Superior temporal gyrus (tissue), 1 donor: ENCODE data around the gene CDH7.

ENCODE experiments used
- DNase-seq: peaks from one replicate; pipeline ENCODE4 v3.0.0-alpha.2; 2016; ENCODE audit errors: extremely low spot score

The CDH7 gene

DNA sequence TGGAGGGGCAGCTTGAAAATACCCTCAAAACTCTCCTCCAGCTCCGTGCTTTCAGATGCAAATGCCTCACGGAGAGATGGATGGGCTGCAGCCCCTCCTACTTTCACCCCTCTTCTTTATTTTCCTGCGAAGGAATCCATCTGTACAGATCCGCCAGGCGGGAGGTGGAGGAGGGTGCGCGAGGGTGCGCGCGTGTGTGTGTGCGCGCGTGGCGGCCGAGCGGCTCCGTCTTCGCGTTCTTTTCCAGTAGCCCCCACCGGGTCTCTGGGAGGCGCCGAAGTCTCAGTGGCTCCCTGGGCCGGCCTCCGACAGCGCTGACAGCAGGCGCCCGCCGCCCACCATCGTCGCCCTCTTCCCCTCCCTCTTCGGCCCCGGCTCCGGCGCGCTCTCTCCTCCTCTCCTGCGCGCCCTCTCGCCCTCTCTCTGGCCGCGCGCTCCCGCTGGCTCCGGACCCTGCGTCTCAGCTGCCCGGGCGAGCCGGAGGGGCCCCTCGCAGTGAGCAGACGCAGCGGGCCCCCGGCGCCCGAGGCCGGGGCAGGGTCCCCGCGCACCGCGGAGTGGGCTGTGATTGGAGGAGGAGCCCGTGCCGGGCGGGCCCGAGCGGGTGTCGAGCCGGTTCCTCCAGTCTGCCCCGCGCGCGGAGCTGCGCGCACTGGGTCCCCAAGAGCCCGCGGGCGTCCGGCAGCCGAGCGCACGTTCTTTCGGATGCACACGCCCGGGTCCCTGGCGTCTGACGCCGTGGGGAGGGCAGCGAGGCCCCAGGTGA is at the start of gene CDH7:
Gene CDH7 (plus strand): TSS at position 624 of the 766 bp plus-strand sequence. CDS start 11,831 bp downstream, outside the sequence.
- DNase-seq = no peak

DNA sequence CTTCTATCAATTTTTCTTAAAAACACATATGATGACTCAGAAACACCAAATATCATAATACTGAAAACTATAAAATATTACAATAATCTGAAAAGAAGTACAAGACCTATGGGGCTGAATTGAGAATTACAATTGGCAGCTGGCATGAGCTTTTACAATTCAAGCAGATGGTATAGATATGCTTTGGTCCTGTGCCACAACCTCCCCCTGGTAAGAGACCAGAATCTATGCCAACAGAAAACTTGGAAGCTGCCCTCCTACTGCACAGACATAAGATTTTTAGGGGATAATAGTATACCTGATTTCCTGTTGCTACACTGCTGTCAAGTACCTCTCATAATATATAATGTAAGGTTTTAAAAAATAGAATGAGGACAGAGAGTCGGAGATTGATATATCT is 46.8 kb upstream of the CDH7 start:
- DNase-seq = no peak

DNA sequence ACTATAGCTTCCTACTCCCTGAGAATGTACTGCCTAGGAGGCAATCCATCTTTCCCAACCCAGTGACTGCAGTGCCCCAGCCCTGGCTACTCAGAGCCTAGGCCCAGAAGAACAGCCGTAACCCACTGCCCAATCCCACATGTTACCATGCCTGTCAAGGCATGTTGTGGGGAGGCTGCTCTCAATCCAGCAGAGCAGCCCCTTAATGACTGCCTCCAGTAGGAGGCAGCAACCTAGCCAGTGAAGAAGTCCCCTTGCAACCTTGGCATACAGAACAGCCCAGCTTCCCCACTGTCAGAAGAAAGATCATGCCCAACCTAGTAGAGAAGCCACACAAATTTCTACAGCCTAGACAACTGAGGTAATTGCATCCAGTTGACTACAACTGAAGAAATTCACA is 44.2 kb upstream of the CDH7 start:
- DNase-seq = no peak

DNA sequence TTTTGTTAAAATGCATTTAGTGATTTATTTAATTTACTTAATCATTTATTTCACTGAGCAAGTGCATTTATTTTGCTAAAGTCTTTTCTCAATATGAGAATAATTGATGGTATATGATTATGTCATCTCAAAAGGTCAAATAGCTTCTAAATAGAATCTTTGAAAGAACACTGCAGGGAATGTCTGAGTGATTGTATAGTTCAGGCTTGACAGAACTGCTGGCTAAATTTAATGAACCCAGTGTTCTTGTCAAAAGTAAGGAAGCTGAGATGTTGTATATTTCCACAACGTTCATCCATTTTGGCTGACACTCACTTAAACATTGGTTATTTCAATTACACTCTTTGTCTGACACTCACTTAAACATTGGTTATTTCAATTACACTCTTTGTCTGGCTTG is 39.3 kb upstream of the CDH7 start:
- no peak for DNase-seq

- DNase-seq = no peak
These were observed 29.2 kb upstream of the CDH7 start for GRCh38 chr18:65721619-65722018.

DNA sequence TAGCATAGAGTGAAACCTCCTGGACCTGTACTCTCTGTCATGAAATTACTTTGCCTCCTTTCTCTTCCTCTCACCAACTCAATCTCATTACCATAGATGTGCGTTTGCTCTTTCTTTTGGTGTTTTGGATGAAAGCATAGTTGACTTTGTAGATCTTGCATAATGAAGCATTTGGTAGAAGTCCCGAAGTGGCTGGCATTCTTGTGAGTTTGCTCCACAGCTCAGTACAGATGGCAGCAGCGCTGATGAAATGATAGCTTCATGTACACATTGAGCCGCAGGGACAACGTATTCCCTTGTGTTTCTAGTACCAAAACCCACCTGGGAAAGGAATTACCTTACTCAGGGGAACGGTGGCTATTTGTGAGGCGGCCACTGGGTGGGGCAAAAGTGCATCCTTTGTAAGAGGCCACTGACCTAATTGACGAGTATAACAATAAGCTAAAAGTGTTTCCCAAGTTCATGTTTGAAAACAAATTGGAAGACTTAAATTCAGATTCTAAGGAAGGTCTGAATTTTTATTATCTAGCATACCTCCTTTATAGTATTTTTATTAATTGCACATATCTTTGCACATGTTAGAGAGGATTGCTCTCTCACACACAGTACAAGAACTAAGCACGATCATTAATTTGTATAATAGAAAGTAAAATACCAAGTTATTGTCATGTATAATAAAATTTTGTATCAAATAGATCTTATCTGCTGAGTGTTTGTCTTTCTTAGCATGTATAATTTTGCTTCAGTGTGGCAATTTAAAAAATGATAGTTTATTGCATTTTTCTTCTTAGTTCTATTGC is 25.4 kb upstream of the CDH7 start:
- peak; percentile 46 for DNase-seq

DNA sequence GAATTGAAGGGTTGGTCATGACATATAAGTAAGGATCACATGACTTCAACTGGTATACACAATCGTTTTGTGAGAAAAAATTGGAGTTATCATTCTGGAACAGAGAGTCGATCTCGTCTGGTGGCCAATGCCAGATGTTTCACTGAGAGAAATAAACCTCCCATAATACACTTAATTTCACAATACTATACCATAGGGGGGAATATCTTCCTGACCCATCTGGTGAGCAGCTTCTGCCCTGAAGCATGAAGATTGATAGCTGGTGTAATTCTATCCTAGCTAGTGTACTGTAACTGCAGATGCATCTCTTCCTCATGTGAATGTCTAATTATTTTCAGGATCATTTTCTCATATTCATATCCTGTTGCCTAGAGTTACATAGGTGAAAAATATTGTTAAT is 15.7 kb upstream of the CDH7 start:
- DNase-seq = no peak

GRCh38 chr18:65737471-65737955 is 13.3 kb upstream of the CDH7 start:
- DNase-seq = no peak

DNA sequence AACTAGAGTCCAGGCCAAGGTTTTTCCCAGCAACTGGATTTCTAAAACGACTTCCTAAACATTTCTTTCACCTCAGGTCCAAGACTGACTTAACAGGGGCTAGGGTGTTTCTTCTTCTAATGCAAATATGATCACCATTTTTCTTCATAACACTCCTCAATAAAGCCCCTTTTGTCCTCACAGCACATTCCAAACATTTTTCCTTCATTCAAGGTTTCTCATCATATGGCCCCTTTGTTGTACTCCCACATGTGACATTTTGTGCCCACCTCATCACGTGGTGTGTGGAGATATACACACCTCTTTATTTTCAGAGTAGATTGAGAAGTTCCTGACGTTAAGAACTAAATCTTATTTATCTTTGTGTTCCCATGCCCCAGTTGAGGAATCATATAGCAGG is 3.9 kb upstream of the CDH7 start:
- DNase-seq = no peak

- no peak for DNase-seq
These were observed 2.5 kb upstream of the CDH7 start for GRCh38 chr18:65748321-65748720.

DNA sequence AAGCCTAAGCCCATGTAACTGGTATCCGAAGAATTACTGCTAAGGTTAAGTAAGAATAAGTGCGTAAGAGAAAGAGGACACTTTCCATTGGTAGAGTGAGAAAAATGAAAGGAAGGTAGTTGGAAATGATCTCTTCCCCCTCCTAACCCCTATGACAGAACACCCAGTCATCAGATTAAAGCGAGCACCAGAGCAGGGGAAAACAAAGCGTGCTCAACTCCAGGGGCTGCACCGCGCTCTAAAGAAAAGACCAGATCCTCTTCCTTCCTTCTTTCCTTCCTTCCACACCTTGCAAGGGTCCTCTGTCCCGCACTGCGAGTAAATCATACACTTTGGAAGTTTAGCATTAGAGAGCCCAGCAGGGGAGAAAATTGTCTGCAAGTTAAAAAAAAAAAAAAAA is 971 bp upstream of the CDH7 start:
- DNase-seq = no peak

- no peak for DNase-seq
These were observed 608 bp downstream of the CDH7 start for GRCh38 chr18:65751155-65752085.

DNA sequence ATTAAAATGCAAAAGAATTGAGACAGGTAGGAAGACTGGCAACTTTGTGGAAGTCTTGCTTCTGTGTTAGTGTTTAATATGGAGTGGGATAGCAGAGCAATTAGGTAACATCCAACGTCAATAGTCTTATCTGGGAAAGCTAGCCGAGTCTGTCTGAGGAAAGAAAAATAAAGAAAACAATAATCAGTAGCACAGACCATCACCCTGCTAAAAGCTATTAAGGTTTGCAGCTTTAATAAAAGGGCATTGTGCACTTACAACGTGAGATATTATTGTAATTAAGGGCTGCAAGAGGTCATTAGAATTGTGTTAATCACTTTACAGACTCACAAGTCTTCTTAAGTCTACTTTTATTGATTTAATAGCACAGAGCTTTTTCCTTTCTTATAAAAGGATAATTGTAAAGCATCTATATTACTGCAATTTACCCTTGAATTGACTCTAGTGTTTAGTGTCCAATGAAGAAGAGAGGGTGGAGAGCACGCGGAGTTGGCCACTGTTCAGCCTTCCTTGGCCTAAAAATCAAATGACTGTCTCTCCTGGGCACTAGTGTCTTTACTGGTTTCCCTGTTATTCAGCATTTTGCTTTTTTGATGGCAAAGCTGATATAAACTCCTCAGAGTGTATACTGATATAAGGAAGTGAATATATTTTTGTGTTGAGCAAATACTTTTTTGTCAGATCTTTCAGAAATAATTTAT is 2.0 kb downstream of the CDH7 start:
- no peak for DNase-seq

DNA sequence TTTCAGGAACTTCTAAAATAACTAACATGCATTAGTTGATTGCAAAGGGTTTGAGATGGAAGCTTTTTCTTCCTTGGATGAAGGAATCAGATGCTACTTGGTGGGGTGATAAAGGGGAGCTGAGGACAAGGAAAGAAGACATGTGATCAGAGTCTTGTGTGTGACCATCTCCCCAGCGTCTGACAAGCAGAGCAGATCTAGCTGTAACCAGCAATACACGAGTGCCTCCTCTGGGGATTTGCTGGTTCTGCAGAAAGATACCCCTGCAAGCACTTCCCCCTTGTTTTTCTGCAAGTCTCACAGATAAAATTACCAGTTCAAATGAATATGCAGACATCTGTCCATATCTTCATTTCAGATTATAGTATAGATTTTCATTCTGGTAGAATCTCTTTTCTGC is 2.7 kb downstream of the CDH7 start:
- DNase-seq = peak; percentile 80

- no peak for DNase-seq
These were observed 3.3 kb downstream of the CDH7 start for GRCh38 chr18:65754121-65754520.

- DNase-seq = no peak
These were observed 4.8 kb downstream of the CDH7 start for GRCh38 chr18:65755616-65756015.

- DNase-seq = no peak
These were observed 9.6 kb downstream of the CDH7 start for GRCh38 chr18:65760457-65760856.

- DNase-seq = no peak
These were observed 11.0 kb downstream of the CDH7 start for GRCh38 chr18:65761636-65762295.

DNA sequence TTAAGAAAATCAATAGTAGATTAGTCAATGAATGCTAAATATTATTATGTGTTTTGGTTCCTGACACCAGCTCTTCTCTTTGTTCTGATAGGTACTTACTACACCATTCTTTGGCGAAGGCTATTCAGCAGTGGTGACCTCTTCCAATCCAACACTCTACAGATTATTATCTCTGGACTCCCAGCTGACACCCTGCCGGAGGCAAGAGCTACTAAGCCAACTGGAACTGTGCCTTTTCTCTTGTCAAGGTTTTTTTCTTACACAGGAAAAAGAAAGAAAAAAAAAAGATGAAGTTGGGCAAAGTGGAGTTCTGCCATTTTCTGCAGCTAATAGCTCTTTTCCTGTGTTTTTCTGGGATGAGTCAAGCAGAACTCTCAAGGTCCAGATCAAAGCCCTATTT is 11.7 kb downstream of the CDH7 start:
- no peak for DNase-seq

GRCh38 chr18:65767406-65767805 is 16.6 kb downstream of the CDH7 start:
- no peak for DNase-seq
